GM21390 (cell line): ENCODE data around the gene CDC5L.

Experiments used
- ATAC-seq: cut with Tn5 transposase; IDR thresholded peaks from one replicate; pipeline ENCODE4 v1.9.1; 2021; ENCODE audit not compliant: unreplicated experiment

Gene CDC5L

GRCh38 chr6:44373051-44373450 is 14.5 kb upstream of the CDC5L start:
- no peak for ATAC-seq

GRCh38 chr6:44373787-44374186 is 13.7 kb upstream of the CDC5L start:
- no peak for ATAC-seq

- ATAC-seq = no peak
These were observed 12.4 kb upstream of the CDC5L start for GRCh38 chr6:44375071-44375470.

GRCh38 chr6:44377484-44377883 is 10.0 kb upstream of the CDC5L start:
- no peak for ATAC-seq

GRCh38 chr6:44377971-44378370 is 9.5 kb upstream of the CDC5L start:
- ATAC-seq = no peak

- no peak for ATAC-seq
These were observed 5.8 kb upstream of the CDC5L start for GRCh38 chr6:44381739-44382138.

- no peak for ATAC-seq
These were observed 1.1 kb upstream of the CDC5L start for GRCh38 chr6:44386364-44386928.

GRCh38 chr6:44386929-44387345 is 569 bp upstream of the CDC5L start:
- ATAC-seq = no peak

GRCh38 chr6:44388135-44388487 is 605 bp downstream of the CDC5L start:
- no peak for ATAC-seq

GRCh38 chr6:44388887-44389286 is 1.4 kb downstream of the CDC5L start:
- ATAC-seq = no peak

- no peak for ATAC-seq
These were observed 2.7 kb downstream of the CDC5L start for GRCh38 chr6:44390158-44390683.

- no peak for ATAC-seq
These were observed 8.0 kb downstream of the CDC5L start for GRCh38 chr6:44395501-44395900.

GRCh38 chr6:44396968-44397367 is 9.5 kb downstream of the CDC5L start:
- no peak for ATAC-seq

GRCh38 chr6:44397424-44398164 is 10.1 kb downstream of the CDC5L start:
- no peak for ATAC-seq

- ATAC-seq = no peak
These were observed 12.5 kb downstream of the CDC5L start for GRCh38 chr6:44399991-44400390.

GRCh38 chr6:44400572-44400971 is 13.1 kb downstream of the CDC5L start:
- ATAC-seq = no peak

- ATAC-seq = no peak
These were observed 13.6 kb downstream of the CDC5L start for GRCh38 chr6:44401138-44401537.

GRCh38 chr6:44404022-44404714 is 16.7 kb downstream of the CDC5L start:
- no peak for ATAC-seq

- ATAC-seq = no peak
These were observed 17.2 kb downstream of the CDC5L start for GRCh38 chr6:44404715-44405099.

- no peak for ATAC-seq
These were observed 20.6 kb downstream of the CDC5L start for GRCh38 chr6:44407951-44408670.

- no peak for ATAC-seq
These were observed 21.8 kb downstream of the CDC5L start for GRCh38 chr6:44409207-44409794.
